GM12878 (cell line): Measurements from ENCODE around the gene NEXMIF. TPM values are rescaled to one million over a fixed set of nuclear protein-coding genes. Genes with fewer than 3 reads are reported as not detected.
A peak's percentile ranks its signal among the peaks of the same experiment; 100 is the strongest.

Source experiments
- ATAC-seq: fragments of 200-7000 bp; cut with Tn5 transposase; 3 replicates; pipeline ENCODE4 v1.9.1; 2020; ENCODE audit warnings: mild to moderate bottlenecking, moderate library complexity
- BruUV-seq: library from RNA; stranded (reverse); fragments of 400-500 nt; replicated peaks from 2 replicates; lab custom pipeline; 2021; lab: Mats Ljungman, UMichigan
- CTCF ChIA-PET: fragments of 300-600 bp; sonication (Branson Sonifier 250); formaldehyde crosslinking; extraction: SDS; loops from one replicate; lab custom pipeline; 2021; ENCODE audit warnings: inconsistent platforms; lab: Yijun Ruan, JAX
- POLR2A ChIA-PET: fragments of 350-600 bp; formaldehyde crosslinking; extraction: SDS; loops from one replicate; lab custom pipeline; 2021; ENCODE audit warnings: inconsistent platforms; lab: Charles Lee
- RAD21 ChIA-PET: fragments of 300-600 bp; sonication (Branson Sonifier 250); formaldehyde crosslinking; loops from one replicate; lab custom pipeline; 2023; ENCODE audit warnings: antibody characterized with exemption; ENCODE audit not compliant: unreplicated experiment; lab: Charles Lee
- SMC1A ChIA-PET: fragments of 300-600 bp; sonication (Branson Sonifier 250); formaldehyde crosslinking; loops from one replicate; lab custom pipeline; 2023; ENCODE audit not compliant: unreplicated experiment, uncharacterized antibody; lab: Charles Lee
- DNase-seq: peaks from one replicate; pipeline ENCODE4 v3.0.0-alpha.2; 2011; ENCODE audit warnings: low read depth, low spot score
- FAIRE-seq: peaks from 3 replicates; lab custom pipeline; 2011; peaks lifted over from hg19 to GRCh38; lab: Jason Lieb, UNC
- H2AFZ ChIP-seq: 2 replicates; pipeline ENCODE4 v1.6.0; 2011; ENCODE audit warnings: low read depth, low read length, control low read depth; ENCODE audit not compliant: control insufficient read depth
- H3K27ac ChIP-seq: 2 replicates; pipeline ENCODE4 v1.5.1; 2011; ENCODE audit warnings: control low read depth; ENCODE audit not compliant: control insufficient read depth, insufficient read depth
- H3K27me3 ChIP-seq, 2 experiments: replicated peaks in 1 of 2; 2 replicates each; pipeline versions ENCODE4 v1.6.0 to v1.6.1; 2011; ENCODE audit warnings: low read length in 1 of 2; ENCODE audit not compliant: control insufficient read depth in 2 of 2, insufficient read depth in 2 of 2
- H3K36me3 ChIP-seq, 2 experiments: 2 replicates each; pipeline ENCODE4 v1.5.1; 2011; ENCODE audit warnings: low read length in 1 of 2; ENCODE audit not compliant: control insufficient read depth in 2 of 2, insufficient read depth in 2 of 2
- H3K4me1 ChIP-seq: 2 replicates; pipeline ENCODE4 v1.6.1; 2011; ENCODE audit warnings: mild to moderate bottlenecking, low read length, moderate library complexity, mixed read lengths; ENCODE audit not compliant: control insufficient read depth, insufficient read depth
- H3K4me2 ChIP-seq: 2 replicates; pipeline ENCODE4 v1.6.0; 2011; ENCODE audit warnings: control low read depth; ENCODE audit not compliant: control insufficient read depth, insufficient read depth
- H3K4me3 ChIP-seq: fragments of 200-600 bp; sonication (generic); 2 replicates; pipeline ENCODE4 v1.5.1; 2016
- H3K79me2 ChIP-seq: 2 replicates; pipeline ENCODE4 v1.6.0; 2011; ENCODE audit warnings: low read length; ENCODE audit not compliant: control insufficient read depth, insufficient read depth
- H3K9ac ChIP-seq: 2 replicates; pipeline ENCODE4 v1.8.0; 2011; ENCODE audit warnings: low read length, control low read depth, mixed read lengths; ENCODE audit not compliant: control insufficient read depth, insufficient read depth
- H3K9me3 ChIP-seq: replicated peaks from 3 replicates; pipeline ENCODE4 v1.5.1; 2011; ENCODE audit warnings: mild to moderate bottlenecking, low read length; ENCODE audit not compliant: control insufficient read depth, insufficient read depth
- H4K20me1 ChIP-seq: 2 replicates; pipeline ENCODE4 v1.6.0; 2011; ENCODE audit not compliant: control insufficient read depth, insufficient read depth
- NFXL1 ChIP-seq: fragments of 450-650 bp; IDR thresholded peaks from 2 replicates; pipeline ENCODE4 v1.6.1; 2017; ENCODE audit warnings: antibody characterized with exemption, mild to moderate bottlenecking, borderline replicate concordance
- POLR2A ChIP-seq: IDR thresholded peaks from 2 replicates; pipeline ENCODE4 v1.6.1; 2011; ENCODE audit warnings: low read depth, mild to moderate bottlenecking, low read length
- RUNX3 ChIP-seq: IDR thresholded peaks from 2 replicates; pipeline ENCODE4 v1.6.1; 2012; ENCODE audit warnings: low read length, inconsistent platforms
- WGBS: methylation state at CpG from one replicate; pipeline ENCODE4 v1.1.6; 2016; ENCODE audit warnings: low lambda C conversion rate; ENCODE audit not compliant: insufficient replicate concordance, insufficient coverage; ENCODE audit errors: missing lambda C conversion rate; 5-methylcytosine and 5-hydroxymethylcytosine counted together
- in situ Hi-C: fragments of 300-500 bp; cut with MboI; formaldehyde crosslinking; loops from 9 replicates; pipeline ENCODE4 v1.14.3; 2018; ENCODE audit warnings: mixed read lengths
- intact Hi-C: fragments of 100-400 bp; cut with micrococcal nuclease; formaldehyde crosslinking; loops from one replicate; pipeline ENCODE4 v1.14.2; 2022; ENCODE audit not compliant: unreplicated experiment
- polyA plus RNA-seq, 11 experiments: library from polyadenylated mRNA; depleted of rRNA in 4 of 11; unstranded in 6 of 11; stranded (reverse) in 5 of 11; fragments of >200 nt; fragmentation: Nextera tagmentation in 4 of 11; fragmentation: Illumina TruSeq in 1 of 11; extraction: Ambion mirVana in 4 of 11; extraction: Trizol in 1 of 11; gene quantifications; 1 replicate in 1 of 11; 2 replicates in 10 of 11; pipeline versions ENCODE4 v1.2.1 to v1.2.3, GENCODE V29; 2011 to 2016; ENCODE audit warnings: inconsistent platforms in 2 of 11, missing spikeins in 2 of 11, low read depth in 1 of 11
- total RNA-seq, 4 experiments: library from RNA; depleted of rRNA in 3 of 4; stranded (reverse); fragments of >200 nt in 3 of 4; fragmentation: Illumina TruSeq in 1 of 4; extraction: Trizol in 1 of 4; gene quantifications; 2 replicates each; pipeline versions ENCODE4 v1.2.1 to v1.2.3, GENCODE V29; 2013 to 2021
- TF ChIP-seq, protein P1 (sequence below): fragments of 450-650 bp; IDR thresholded peaks from 2 replicates; pipeline ENCODE4 v1.6.1; 2018; ENCODE audit warnings: borderline replicate concordance, mild to moderate bottlenecking; ENCODE audit not compliant: partially characterized antibody
- TF ChIP-seq, protein P2 (sequence below): fragments of 450-650 bp; IDR thresholded peaks from 2 replicates; pipeline ENCODE4 v1.6.1; 2017; ENCODE audit warnings: borderline replicate concordance

The NEXMIF gene
- total and polyA plus RNA-seq, 10 of the 15 experiments (the other 5 are each of a cell fraction or from before 2014, with no cell fraction given) = 0.75 to 10.4 (median 4.3) TPM

DNA sequence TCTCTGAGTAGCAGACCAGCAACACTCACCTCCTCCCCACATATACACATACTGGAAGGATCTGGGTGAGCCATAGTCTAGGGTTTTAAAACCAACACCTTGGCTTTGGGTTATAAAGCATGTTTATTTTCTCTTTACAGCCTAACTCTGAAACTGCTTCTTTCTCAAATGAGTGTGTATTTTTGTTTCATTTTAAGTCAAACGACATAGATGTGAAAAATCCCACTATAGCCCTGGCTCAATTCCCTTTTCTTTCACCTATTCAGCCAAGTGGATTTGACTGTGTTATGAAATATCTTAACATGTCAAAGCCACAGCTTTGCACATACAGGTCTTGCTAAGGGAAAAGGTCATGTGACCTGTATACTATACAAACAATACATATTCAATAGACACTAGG lies 13.8 kb downstream of the NEXMIF start (continued):
- TF ChIP-seq, protein P1, sequence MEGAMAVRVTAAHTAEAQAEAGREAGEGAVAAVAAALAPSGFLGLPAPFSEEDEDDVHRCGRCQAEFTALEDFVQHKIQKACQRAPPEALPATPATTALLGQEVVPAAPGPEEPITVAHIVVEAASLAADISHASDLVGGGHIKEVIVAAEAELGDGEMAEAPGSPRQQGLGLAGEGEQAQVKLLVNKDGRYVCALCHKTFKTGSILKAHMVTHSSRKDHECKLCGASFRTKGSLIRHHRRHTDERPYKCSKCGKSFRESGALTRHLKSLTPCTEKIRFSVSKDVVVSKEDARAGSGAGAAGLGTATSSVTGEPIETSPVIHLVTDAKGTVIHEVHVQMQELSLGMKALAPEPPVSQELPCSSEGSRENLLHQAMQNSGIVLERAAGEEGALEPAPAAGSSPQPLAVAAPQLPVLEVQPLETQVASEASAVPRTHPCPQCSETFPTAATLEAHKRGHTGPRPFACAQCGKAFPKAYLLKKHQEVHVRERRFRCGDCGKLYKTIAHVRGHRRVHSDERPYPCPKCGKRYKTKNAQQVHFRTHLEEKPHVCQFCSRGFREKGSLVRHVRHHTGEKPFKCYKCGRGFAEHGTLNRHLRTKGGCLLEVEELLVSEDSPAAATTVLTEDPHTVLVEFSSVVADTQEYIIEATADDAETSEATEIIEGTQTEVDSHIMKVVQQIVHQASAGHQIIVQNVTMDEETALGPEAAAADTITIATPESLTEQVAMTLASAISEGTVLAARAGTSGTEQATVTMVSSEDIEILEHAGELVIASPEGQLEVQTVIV = no peak
- TF ChIP-seq RUNX3 = peak; percentile 48

DNA sequence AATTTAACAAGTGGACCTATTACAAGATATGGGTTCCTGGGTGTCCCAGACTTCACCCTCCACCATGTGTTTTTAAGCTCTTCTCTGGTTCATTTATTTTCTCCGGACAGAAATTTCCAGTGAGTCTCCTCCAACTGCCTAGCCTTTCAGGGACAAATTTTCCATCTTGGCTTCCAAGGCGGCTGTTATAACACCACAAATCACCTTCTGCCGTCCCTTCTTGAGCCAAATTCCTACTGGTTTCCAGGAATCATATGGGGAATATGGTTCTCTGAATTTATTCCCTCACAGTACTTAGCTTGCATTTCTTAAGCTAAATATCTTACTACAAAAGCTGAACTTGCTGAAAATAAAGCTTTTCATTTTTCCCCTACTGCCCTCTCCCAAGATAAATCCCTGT lies 18.8 kb downstream of the NEXMIF start:
- in situ Hi-C loops (no loop called here), intact Hi-C loops (no loop called here)
- Histone ChIP-seq H3K27ac (no peak overlapping the region), H3K27me3 (no peaks in the 10 kb centered on the region), H3K36me3 (no peaks in the 10 kb centered on the region), H3K9ac (no peak overlapping the region), H3K79me2 (no peaks in the 10 kb centered on the region; the same call in none of the 2 replicates), H3K4me2 (no peak overlapping the region), H2AFZ (no peak overlapping the region), H3K4me1 (no peaks in the 10 kb centered on the region), H3K9me3 (peaks cover 2% of the 10 kb centered on the region; the same call in 1 of the 3 replicates), H3K4me3 (no peak overlapping the region), H4K20me1 (no peaks in the 10 kb centered on the region)
- SMC1A ChIA-PET = interaction anchor here (0.8 kb wide), 2 partner anchors 11 to 15 kb away, joined by 3 read pairs; no protein-coding TSS in a partner anchor
- RAD21 ChIA-PET = no interaction called here
- no peak for TF ChIP-seq NFXL1
- TF ChIP-seq RUNX3 = no peak
- TF ChIP-seq POLR2A = no peak
- TF ChIP-seq, protein P2, sequence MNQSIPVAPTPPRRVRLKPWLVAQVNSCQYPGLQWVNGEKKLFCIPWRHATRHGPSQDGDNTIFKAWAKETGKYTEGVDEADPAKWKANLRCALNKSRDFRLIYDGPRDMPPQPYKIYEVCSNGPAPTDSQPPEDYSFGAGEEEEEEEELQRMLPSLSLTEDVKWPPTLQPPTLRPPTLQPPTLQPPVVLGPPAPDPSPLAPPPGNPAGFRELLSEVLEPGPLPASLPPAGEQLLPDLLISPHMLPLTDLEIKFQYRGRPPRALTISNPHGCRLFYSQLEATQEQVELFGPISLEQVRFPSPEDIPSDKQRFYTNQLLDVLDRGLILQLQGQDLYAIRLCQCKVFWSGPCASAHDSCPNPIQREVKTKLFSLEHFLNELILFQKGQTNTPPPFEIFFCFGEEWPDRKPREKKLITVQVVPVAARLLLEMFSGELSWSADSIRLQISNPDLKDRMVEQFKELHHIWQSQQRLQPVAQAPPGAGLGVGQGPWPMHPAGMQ = no peak
- POLR2A ChIA-PET = no interaction called here
- ATAC-seq (no peak), FAIRE-seq (no peak), DNase-seq (no peak)
- WGBS = 75% methylated on average over 3 of the region's 3 CpGs
- CTCF ChIA-PET = no interaction called here
- BruUV-seq = no TSS peak
